Measurements from ENCODE around the gene RNF227.
"Not testable (repeated sequence)": the region's sequence is repeated elsewhere in the genome, so short reads cannot be mapped to it uniquely, and the experiment has no call there.

RNF227 gene

DNA sequence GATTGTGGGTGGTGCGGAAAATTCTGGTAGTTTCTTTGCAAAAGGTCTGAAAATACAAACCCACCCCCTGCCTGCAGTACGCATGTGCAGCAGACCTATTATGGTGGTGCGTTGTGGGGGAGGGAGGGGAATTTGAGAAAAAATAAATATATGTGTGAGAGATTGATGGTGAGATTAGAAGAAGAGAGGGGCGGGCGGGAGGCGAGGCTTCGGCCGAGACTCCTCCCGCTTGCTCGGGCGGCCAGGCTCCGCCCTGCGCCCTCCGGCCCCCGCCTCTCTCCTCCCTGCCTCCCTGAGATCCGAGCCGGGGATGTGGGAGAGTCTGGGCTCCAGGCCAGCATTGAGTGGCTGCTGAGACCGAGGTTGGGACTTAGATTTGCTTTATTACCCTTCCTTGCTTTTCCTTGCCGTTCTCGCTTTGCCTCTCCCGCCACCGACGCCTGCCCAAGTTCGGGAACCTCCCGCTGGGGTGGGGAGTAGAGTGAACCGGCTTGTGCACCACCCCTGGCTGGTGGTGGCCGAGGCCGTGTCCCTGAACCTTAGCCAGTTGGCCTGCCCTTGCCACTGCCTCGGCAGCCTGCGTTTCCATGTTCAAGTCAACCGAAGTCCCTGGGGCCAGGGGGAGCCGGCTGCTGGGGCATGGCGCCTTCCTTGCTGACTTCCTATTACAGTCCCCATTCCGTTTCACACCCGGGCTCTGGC is 28.5 kb downstream of the RNF227 start:
- peak; percentile 80 for DNase-seq

- DNase-seq = no peak
These were observed 29.0 kb downstream of the RNF227 start for GRCh38 chr17:7887038-7887481.

GRCh38 chr17:7886227-7887037 is 29.7 kb downstream of the RNF227 start:
- peak; percentile 28 for DNase-seq

DNA sequence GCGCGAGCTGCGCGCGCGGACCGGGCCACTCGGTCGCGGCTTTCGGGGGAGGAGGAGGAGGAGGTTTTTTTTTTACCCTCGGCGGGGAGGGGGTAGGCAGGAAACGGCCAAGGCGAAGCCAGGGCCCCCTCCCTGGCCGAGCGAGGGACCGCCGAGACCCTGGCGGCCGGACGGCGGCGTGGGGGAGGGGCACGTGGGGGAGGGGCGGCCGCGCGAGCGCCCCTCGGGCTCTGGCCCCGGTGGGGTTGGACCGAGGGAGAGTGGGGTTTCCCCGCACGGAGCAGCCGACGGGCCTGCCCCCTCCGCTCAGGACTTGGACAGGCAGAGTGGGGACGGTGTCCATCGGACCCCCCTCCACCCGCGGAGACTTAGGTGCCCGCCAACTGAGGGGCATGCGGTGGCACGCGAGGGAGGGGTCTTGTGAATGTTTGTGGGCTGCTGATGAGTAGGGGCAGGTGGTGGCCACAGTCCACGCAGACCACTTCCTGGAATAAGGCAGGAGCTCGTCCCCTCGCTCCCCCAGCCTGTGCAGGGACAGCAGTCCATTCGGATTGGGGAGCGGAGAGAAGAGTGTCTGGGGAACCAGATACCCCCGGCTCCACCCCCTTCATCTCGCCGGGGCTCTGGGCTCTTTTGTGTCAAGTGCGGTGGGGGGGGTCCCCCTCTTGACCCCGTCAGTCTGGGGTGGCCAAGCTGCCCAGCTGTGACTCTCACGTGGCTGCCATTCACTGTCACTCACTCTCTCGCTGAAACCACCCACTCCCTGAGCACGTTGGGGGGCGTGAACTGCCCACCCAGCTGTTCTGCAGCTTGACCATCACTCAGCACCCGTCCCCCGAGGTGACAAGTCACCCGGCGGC is 30.5 kb downstream of the RNF227 start:
- no peak for DNase-seq

DNA sequence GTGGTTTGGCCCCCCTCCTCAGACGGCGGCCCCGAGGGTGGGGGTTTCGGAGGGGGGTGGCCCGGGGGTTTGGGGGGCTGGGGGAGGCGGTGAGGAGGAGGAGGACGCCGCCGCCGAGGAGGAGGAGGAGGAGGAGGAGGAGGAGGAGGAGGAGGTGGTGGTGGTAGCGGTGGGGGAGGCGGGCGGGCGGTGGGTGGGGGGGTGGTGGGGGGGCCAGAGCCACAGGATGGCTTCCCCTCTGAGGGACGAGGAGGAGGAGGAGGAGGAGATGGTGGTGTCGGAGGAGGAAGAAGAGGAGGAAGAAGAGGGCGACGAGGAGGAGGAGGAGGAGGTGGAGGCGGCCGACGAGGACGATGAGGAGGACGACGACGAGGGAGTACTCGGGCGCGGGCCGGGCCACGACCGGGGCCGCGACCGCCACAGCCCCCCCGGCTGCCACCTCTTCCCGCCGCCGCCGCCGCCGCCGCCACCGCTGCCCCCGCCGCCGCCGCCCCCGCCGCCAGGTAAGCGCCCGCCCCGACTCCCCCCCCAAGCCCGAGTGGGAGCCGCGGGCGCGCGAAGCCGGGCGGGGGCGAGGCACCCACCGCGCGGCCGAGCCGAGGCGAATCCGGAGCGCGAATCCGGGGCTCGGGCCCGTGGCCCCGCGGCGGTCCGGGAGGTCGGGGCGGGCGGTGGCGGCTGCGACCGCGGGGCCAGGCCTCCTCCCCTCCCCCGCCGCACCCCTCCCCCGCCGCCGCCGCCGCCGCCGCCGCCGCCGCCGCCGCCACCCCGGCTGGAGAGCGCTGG is 31.3 kb downstream of the RNF227 start:
- DNase-seq = peak; percentile 33

DNA sequence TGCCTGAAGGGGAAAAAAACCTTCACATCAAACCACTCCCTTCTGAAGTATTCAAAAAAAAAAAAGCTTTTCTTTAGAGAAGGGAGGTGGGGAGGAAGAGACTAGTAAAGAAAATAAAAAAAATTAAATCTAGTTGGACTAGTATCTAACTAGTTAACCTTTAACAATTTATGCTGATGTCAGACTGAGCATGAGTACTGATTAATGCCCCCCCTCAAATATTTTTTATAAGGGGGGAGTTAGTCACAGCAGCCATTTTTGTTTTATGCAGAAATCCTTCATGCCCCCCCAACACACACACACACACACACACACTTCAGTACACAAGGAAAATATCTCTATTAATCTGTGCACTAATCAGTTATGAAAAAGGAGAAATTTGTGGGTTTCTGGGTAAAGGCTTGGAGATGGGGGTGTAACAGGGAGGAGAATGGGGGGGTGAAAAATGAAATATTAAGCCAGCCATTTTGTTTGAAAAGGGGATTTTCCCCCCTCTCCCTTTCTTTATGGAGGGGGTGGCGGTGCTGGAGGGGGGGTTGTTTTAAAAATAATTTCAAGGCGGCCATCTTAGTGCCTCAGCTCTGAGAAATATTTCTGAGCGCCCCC is 32.2 kb downstream of the RNF227 start:
- no peak for DNase-seq

DNA sequence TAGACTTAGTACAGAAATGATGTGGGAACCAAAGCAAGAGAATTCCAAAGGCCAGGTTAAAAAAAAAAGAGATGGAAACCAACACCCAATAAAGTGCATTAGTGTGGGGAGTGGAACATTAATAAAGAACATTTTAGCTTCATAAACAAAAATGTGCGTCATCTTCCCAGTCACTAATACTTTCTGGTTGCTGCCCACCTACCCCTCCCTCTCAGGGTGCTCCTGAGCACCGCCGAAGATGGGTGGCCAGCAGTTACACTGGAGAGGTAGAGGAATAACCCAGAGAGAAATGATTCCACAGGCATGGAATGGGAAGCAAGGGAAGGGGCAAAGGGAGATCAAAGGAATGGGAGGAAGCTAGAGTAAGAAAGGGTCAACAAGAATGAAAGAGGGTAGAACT is 33.5 kb downstream of the RNF227 start:
- no peak for DNase-seq

DNA sequence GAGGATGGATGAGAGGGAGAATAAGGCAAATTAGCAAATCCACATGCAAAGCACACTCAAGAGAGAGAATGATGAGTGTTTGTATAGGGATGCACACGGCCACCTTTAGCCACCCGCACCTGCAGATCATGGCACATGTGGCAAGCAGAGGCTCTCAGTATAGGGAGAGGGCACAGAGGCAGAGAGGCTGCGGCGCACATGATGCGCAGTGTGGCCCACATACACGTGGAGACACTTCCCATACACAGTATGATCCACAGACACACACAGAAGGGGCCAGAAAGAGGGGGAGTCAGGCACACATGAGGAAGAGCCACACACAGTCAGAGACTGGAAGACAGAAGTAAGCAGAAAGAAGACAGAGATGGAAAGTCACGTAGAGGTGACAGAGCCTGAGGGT is 34.0 kb downstream of the RNF227 start:
- DNase-seq = no peak

- no peak for DNase-seq
These were observed 34.6 kb downstream of the RNF227 start for GRCh38 chr17:7881276-7882054.

- DNase-seq = no peak
These were observed 35.8 kb downstream of the RNF227 start for GRCh38 chr17:7880076-7880868.

DNA sequence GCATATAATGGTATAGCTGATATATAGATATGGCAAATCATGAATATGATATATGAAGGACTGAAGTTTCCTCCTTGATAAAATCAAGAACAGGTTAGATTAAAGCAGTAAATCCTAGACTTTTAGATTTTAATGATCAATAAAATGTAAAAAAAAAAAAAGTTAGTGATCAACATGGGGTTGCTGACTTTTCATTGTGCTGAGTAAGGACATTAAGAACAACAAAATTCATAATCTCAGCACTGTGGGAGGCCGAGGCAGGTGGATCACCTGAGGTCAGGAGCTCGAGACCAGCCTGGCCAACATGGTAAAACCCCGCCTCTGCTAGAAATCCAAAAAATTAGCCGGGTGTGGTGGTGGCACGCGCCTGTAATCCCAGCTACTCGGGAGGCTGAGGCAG is 37.9 kb downstream of the RNF227 start:
- no peak for DNase-seq

- DNase-seq = no peak
These were observed 40.2 kb downstream of the RNF227 start for GRCh38 chr17:7875804-7876370.

GRCh38 chr17:7873051-7873450 is 43.0 kb downstream of the RNF227 start:
- DNase-seq = no peak

- DNase-seq = no peak
These were observed 48.2 kb downstream of the RNF227 start for GRCh38 chr17:7867881-7868329.

DNA sequence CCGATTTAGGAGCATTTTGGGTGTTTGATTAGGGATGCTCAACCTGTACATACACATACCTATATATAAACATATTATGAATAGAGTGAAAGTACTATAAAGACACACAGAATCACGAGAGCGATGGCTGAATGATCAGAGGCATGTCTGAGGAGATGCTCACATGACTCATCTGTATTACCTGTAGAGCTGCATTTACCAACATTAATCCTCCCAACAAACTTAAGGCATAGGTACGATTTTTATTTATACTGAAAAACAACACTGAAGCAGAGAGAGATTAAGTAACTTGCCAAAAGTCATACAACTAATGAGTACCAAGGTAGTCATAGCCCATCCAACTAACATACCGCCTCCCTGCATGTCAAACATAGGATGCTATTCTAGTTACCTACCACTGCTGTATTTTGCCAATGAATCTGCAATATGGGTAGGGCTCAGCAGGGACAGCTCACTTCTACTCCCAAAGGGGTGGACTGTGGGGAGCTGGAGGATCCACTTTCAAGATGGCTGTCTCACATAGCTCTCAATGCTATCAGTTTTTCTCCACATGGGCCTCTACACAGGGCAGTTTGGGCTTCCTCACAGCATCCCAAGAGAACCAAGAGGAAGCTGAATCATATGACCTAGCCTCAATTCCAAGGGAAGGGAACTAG is 51.0 kb downstream of the RNF227 start:
- DNase-seq = no peak

GRCh38 chr17:7864384-7864783 is 51.7 kb downstream of the RNF227 start:
- DNase-seq = not testable (repeated sequence)
